GM20431 (cell line): ENCODE measurements around the gene HSPBP1.
"Not testable (repeated sequence)": the region's sequence is repeated elsewhere in the genome, so short reads cannot be mapped to it uniquely, and the experiment has no call there.

ENCODE experiments used
- in situ Hi-C: fragments of 300-500 bp; cut with MseI, MboI; formaldehyde crosslinking; loops from one replicate; pipeline ENCODE4 v1.15.0; 2020; ENCODE audit warnings: low sequenced_read_pairs; ENCODE audit not compliant: unreplicated experiment

The HSPBP1 gene, protein sequence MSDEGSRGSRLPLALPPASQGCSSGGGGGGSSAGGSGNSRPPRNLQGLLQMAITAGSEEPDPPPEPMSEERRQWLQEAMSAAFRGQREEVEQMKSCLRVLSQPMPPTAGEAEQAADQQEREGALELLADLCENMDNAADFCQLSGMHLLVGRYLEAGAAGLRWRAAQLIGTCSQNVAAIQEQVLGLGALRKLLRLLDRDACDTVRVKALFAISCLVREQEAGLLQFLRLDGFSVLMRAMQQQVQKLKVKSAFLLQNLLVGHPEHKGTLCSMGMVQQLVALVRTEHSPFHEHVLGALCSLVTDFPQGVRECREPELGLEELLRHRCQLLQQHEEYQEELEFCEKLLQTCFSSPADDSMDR

DNA sequence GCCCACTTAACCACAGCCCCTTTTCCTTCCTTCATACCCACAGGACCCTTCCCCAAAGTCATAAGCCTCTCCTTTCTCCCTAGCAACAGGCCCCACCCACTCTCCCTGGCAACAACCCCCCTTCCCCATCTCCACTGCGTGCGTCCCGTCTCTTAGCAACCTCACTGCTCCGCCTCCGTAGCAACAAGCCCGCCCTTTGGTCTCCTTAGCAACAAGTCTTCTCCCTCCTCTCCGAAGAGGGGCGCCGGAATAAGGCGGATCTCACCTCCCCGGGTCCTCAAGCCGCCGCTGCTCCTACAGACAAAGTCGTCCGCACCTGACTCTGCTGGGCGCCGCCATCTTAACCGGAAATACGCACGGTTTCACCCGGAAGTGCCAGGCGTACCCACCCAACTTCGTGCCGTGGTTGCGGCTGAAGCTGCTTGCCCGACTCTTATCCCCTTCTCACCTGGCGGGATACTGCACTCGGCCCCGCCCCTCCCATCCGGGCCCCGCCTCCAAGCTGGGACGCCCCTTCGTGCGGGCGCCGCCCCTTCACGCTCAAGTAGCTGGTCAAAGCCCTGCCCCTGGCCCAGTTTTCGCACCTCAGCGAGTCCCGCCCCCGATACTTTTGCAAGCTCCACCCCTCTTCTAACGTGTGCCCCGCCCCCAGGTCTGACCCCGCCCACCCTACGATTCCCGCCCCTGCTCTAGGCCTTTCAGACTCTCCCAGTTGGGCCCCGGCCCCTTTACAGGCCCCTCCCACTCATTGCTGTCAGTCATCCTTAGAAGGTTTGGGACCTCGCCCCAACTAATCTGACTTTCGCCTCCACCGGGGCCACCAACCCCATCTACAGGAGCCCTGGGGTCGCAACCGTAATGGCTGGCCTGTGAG, at the start of gene HSPBP1:
Gene HSPBP1, minus strand, starts transcription at position 341 of the 874 bp plus-strand sequence. CDS start 502 bp downstream, outside the sequence.
- in situ Hi-C loops, result no loop called here

- in situ Hi-C loops, result not testable (repeated sequence)
These were observed 48.9 kb upstream of the HSPBP1 start for GRCh38 chr19:55328774-55329318.

- in situ Hi-C loops, result no loop called here
These were observed 45.3 kb upstream of the HSPBP1 start, which contains the start of gene TMEM150B for GRCh38 chr19:55325172-55325571. Gene TMEM150B (minus strand): TSS chr19:55325341. CDS start chr19:55321036, 4,305 bp downstream.

- in situ Hi-C loops, result no loop called here
These were observed 44.8 kb upstream of the HSPBP1 start for GRCh38 chr19:55324662-55325061.

GRCh38 chr19:55322204-55322885, 42.4 kb upstream of the HSPBP1 start:
- in situ Hi-C loops, result no loop called here

DNA sequence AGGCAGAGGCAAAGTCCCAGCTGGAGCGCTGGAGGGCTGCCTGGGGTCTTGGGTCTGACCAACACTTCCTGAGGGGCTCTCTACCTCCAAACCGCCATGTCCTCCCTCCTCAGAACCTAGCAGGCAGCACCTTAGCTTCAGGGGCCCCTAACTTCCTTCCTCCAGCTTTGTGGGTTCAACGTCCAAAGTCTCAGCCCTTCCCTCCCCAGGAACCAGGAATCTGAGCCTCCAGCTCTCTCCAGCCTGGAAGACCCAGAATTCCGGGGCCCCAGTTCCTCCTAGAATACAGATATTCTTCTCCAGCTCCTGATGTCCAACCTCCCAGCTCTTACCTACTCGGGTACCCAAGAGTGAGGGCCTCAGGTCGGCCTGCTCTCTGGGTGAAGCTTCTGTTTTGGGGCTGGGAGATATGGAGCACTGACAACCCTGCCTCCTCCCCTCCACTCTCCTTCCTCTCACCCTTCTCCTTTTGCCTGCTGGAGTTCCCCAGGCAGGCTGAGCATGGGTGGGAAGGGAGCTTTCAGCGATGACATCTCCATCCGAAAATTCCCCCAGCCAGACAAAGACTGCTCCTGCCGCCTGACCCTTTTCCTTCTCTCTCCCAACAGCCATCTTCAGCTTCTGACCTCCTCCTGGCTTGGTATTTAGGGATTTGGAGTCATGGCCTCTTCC, 41.7 kb upstream of the HSPBP1 start:
- in situ Hi-C loops, result no loop called here

GRCh38 chr19:55320844-55321419, 41.0 kb upstream of the HSPBP1 start:
- in situ Hi-C loops, result no loop called here

DNA sequence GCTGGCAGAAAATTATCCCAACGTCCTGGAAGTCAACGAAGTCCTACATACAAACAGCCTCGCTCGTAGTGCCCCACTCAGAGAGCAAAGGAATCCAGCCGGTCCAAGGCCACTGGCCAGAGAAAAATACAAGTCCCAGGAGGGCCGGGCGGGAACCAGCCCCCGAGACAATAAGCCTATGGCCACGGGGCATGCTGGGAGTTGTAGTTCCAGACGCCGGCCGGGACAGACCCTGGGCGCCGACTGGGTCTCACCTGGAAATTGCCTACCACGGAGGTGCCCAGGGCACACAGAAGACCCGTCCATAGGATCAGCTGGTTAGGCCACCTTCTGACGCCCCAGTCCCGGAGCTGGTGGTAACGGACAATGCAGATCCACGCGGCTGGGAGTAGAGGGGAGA, 39.9 kb upstream of the HSPBP1 start:
- in situ Hi-C loops, result no loop called here

GRCh38 chr19:55316646-55317045, 36.7 kb upstream of the HSPBP1 start:
- in situ Hi-C loops, result no loop called here

- in situ Hi-C loops, result no loop called here
These were observed 36.1 kb upstream of the HSPBP1 start for GRCh38 chr19:55315956-55316525.

DNA sequence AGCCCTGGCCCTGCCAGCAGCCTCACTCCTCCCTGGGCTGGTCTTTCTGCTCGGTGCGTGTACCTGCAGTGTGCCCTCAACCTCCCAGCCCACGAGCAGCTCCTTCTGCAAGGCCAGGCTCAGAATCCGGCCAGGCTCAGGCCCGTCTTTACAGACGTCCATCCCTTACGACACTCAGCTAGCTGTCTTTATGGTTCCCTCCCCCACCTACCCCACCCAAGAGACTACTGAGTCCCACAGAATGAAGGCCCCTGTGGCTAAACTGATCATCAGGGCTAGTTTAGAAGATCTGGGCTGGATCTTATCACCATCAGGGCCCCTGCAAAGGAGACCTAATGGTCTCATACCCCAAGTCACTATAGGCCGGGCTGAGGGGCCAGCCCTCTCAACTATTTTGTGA, 34.5 kb upstream of the HSPBP1 start:
- in situ Hi-C loops, result no loop called here

DNA sequence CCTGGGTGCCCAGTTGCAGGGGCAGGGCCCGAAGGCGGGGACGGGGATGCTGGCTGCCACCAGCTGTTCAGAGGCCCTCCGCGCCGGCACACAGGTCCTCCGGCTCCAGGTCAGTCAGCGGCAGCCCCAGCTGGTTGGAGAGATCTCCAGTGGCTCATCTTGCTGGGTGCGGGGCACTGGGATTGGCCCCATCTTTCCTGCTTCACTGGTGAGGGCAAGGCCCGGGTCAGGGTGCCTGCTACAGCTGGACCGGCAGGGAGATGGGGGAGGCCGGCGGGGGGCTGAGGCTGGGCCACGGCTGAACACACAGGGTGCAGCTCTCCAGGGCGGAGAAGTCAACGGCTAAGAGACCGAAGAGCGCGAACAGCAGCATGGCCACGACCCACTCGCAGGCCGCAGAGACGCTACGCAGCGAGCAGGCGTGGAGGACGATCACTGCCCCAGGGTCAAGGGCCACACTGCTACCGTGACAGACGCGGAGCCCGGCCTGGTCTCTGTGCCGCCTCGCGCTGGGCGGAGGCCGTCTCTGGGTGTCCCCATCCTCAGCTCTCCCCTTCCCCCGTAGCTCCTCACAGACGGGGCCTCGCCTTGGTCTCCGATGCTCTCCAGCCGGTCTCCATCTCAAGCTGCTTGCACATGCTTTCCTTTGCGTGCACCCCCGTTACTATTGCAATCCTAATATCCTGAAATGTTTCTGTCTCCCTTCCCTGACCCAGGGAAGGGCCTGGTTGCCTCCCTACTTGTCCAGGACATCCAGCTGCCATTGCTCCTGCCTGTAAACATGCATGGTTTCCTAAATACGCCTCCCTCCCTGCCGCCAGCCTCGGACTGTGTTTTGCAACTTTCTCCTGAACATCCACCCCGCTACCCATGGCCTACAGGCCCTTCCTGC, 33.0 kb upstream of the HSPBP1 start:
- in situ Hi-C loops, result no loop called here

DNA sequence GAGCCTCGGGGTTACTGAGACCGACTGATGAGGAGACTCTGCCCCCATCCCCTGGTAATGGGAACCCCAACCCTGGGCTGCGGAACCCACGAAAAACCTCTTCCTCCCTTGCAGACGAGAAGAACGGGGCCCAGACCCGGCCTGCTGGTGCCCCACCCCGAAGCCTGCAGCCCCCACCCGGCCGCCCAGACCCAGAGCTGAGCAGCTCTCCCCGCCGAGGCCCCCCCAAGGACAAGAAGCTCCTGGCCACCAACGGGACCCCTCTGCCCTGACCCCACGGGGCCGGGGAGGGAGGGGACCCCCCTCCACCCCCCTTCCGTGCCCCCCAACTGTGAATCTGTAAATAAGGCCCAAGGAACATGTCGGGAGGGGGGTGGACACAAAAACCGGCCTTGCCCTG, 31.9 kb upstream of the HSPBP1 start:
- in situ Hi-C loops, result no loop called here

GRCh38 chr19:55311397-55311796, 31.5 kb upstream of the HSPBP1 start:
- in situ Hi-C loops, result no loop called here

DNA sequence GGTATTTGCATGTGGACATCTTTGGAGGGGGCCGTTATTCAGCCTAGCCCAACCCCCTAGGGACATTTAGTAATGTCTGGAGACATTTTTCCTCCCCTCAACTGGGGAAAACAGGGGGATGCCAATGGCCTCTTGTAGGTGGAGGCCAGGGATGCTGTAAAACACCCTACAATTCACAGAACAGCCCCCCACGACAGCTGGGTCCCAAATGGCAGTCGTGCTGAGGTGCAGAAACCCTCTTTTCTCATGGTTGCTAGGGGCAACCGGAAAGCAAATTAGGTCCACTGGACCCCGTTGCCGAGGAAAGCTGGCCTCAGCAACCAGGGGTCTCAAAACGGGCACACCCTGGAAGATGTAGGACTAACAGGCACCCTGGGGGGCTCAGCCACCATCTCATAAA, 30.6 kb upstream of the HSPBP1 start:
- in situ Hi-C loops, result no loop called here

DNA sequence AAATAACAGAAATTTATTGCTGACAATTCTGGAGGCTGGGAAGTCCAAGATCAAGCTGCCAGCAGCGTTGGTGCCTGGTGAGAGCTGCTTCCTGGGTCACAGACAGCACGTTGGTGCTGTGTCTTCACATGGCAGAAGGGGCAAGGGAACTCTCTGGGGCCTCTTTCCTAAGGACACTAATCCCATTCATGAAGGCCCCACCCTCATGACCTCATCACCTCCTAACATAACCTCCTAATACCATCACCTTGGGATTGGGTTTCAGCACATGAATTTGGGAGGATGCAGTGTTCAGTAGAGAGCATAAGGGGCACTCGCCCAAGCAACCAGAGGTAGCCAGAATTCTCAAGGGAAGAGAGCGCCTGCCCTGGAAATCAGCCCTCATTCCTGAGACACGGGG, 29.5 kb upstream of the HSPBP1 start:
- in situ Hi-C loops, result no loop called here

DNA sequence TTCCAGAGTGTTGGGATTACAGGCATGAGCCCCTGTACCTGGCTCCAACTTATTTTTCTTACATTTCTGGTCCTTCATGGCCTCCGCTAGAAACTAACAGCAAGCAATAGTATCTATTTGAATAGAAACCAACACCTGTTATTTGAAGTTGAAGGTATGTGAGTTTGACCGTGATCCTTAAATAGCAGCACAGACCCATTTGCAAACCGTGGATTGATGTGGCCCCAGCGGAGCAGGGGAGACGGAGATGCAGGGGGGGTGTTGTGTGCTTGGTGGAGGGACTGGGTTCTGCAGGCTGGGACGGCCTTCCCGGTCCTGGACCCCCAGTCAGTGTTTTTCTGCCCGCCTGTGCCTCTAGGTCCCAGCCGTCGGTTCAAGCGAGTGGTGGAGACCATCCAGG, 28.4 kb upstream of the HSPBP1 start:
- in situ Hi-C loops, result no loop called here

- in situ Hi-C loops, result no loop called here
These were observed 26.8 kb upstream of the HSPBP1 start for GRCh38 chr19:55306712-55307111.
